GM21381 (cell line): ENCODE results near the gene CENPP.
"Not testable (repeated sequence)": the region's sequence is repeated elsewhere in the genome, so short reads cannot be mapped to it uniquely, and the experiment has no call there.

Experiments
- ATAC-seq: cut with Tn5 transposase; IDR thresholded peaks from one replicate; pipeline ENCODE4 v1.9.1; 2021; ENCODE audit warnings: mild to moderate bottlenecking, moderate library complexity; ENCODE audit not compliant: unreplicated experiment

The CENPP gene

GRCh38 chr9:92529124-92529523 lies 203.4 kb downstream of the CENPP start:
- ATAC-seq: no peak

DNA sequence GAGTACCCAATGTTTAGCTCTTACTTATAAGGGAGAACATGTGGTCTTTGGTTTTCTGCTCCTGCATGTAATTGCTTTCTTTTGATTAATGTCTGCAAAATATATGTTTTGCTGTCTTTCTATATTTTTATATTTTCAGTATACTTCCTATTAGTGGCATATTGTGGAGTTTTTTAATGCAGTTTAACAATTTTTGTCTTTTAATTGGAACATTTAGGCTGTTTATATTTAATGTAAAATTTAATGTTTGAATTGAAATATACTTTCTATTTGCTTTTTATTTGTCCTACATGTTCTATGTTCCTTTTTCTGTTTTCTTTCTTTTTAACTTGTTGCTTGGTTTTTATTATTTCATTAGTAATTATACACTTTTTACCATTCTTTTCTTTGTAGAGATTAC lies 205.1 kb downstream of the CENPP start:
- ATAC-seq: no peak

- ATAC-seq: no peak
These were observed 208.5 kb downstream of the CENPP start for GRCh38 chr9:92534204-92534603.

- no peak for ATAC-seq
These were observed 208.9 kb downstream of the CENPP start for GRCh38 chr9:92534674-92535073.

GRCh38 chr9:92535940-92536850 lies 210.4 kb downstream of the CENPP start, which contains the start of gene ECM2:
Gene ECM2 (minus strand): TSS chr9:92535990. CDS start chr9:92522866, 13,124 bp downstream.
- ATAC-seq: no peak

GRCh38 chr9:92538541-92538940 lies 212.8 kb downstream of the CENPP start:
- no peak for ATAC-seq

GRCh38 chr9:92543972-92544371 lies 218.2 kb downstream of the CENPP start:
- no peak for ATAC-seq

GRCh38 chr9:92545002-92545510 lies 219.3 kb downstream of the CENPP start:
- no peak for ATAC-seq

- ATAC-seq: no peak
These were observed 221.6 kb downstream of the CENPP start for GRCh38 chr9:92547356-92547755.

DNA sequence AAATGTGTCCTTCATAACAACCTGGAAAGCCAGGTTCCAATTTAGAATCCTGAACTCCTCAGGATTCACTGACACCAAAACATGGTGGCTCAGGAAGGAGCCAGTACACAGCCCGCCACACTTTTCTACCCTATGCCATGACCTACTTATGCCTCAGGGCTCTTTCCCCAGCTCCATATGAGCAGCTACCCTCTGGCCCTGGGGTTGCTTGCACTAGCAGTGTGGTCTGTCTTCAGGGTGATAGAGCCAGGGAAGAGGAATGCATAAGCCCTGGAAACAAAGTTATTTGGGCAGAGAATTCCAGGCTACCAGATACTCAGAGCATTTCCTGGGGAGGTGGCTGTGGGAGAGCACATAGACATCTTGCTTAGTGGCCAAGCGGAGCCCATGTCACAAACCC lies 225.0 kb downstream of the CENPP start:
- ATAC-seq: no peak

DNA sequence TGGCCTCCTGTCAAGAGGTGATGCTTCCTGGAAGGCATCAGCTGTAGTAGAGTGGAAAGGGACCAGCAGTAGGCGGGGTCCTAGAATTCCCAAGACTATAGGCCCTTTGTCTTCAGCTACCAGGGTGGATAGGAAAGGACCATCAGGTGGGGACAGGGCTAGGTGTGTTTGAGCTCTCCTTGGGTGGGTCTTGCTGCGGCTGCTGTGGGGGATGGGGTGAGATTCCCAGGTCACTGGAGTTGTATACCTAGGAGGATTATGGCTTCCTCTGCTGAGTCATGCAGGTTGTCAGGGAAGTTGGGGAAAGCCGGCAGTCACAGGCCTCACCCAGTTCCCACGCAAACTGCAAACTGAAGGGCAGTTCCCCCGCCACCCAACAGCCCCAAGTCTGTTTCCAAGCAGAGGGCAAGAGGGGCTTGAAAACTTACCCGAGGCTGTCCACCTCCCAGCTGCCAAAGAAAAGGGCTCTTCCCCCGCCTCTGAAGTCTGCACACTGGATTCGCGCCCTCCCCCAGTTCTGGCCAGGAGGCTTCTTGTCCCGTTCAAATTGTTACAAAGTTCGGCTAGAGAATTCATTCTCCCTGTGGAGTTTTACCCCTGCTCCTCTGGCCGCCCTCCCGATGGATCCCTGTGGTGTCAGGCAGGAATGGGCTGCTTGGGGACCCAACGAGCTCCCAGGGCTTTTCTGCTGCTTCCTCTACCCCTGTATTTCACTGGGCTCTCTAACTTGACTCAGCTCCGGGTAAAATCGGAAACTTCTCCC lies 233.0 kb downstream of the CENPP start:
- ATAC-seq: no peak

DNA sequence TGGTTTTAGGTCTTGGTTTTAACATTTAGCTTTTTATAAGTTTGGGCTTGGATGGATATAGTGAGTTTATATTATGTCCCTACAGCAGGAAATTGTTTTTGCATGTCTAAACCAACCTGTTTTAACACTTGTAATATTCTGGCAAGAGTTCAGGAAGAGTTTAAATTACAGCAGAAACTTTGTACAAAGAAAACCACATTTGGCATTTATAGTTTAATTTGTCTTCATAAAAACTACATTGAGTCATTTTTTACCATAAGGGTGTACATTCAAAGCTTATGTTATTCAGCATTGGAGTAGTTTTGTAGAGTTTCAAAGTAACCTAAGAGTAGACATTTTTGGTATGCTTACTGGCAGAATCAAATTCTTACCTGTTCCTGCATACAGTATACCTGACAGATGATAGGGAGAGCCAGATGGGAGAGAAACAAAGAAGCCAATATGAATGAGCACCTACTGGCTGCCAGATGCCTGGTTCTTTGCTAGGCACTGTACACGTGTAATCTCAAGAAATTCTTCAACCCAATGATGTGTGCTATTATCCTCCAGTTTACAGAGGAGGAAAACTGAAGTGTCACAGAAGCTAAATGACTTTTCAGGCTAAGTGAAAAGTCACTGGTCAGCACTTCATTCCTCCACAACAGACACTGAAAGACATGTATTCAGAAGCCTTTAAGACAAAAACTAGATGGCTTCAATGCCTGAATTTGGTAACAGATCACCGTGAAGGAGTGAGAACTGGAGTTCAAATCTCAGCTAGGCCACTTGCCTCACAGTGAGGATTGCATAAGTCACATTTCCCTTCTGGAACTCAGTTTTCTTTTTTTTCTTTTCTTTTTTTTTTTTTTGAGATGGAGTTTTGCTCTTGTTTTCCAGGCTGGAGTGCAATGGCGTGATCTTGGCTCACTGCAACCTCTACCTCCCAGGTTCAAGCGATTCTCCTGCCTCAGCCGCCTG lies 235.9 kb downstream of the CENPP start:
- no peak for ATAC-seq

- no peak for ATAC-seq
These were observed 236.8 kb downstream of the CENPP start for GRCh38 chr9:92562461-92562967.

- no peak for ATAC-seq
These were observed 237.7 kb downstream of the CENPP start for GRCh38 chr9:92563116-92564100.

- ATAC-seq: no peak
These were observed 238.8 kb downstream of the CENPP start for GRCh38 chr9:92564504-92564903.

DNA sequence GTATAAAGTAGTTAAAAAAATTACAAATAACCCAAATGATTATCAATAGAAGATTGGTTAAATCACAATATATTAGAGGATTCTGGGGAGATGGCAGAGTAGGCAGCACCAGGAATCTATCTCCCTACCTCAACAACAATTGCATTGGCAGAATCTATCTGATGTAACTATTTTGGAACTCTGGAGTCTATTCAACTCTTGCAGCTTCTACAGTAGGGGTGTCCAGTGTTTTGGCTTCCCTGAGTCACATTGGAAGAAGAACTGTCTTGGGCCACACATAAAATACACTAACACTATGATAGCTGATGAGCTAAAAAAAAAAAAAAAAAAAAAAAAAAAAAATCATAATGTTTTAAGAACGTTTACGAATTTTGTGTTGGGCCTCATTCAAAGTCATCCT lies 239.2 kb downstream of the CENPP start:
- no peak for ATAC-seq

DNA sequence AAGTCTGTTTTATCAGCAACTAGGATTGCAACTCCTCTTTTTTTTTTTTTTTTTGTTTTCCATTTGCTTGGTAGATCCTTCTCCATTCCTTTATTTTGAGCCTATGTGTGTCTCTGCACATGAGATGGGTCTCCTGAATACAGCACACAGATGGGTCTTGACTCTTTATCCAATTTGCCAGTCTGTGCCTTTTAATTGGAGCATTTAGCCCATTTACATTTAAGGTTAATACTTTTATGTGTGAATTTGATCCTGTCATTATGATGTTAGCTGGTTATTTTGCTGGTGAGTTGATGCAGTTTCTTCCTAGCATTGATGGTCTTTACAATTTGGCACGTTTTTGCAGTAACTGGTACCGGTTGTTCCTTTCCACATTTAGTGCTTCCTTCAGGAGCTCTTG lies 246.1 kb downstream of the CENPP start:
- not testable (repeated sequence) for ATAC-seq

DNA sequence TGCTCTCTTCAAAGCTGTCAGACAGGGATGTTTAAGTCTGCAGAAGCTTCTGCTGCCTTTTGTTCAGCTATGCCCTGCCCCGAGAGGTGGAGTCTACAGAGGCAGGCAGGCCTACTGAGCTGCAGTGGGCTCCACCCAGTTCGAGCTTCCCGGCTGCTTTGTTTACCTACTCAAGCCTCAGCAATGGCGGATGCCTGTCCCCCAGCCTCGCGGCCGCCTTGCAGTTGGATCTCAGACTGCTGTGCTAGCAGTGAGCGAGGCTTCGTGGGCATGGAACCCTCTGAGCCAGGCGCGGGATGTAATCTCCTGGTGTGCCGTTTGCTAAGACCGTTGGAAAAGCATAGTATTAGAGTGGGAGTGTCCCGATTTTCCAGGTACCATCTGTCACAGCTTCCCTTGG lies 247.9 kb downstream of the CENPP start:
- not testable (repeated sequence) for ATAC-seq

DNA sequence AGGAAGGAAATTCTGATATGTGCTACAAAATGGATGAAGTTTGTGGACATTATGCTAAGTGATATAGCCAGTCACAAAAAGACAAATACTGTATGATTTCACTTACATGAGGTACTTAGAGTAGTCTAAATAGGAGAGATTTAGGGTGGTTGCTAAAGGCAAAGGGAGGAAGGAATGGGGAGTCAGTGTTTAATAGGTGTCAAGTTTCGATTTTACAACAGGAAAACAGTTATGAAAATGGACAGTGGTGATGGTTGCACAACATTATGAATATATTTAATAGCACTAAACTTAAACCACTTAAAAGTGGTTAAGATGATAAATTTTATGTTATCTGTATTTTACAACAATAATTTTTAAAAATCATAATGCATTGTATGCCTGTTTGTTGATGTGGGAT lies 250.4 kb downstream of the CENPP start:
- ATAC-seq: no peak
